Glomerular endothelial cell (primary cell): ENCODE data around the gene ARID4B. TPM values are rescaled to one million over a fixed set of nuclear protein-coding genes. Genes with fewer than 3 reads are reported as not detected.
"Not testable (repeated sequence)": the region's sequence is repeated elsewhere in the genome, so short reads cannot be mapped to it uniquely, and the experiment has no call there.

Source experiments
- DNase-seq: peaks from one replicate; pipeline ENCODE4 v3.0.0-alpha.2; 2011; ENCODE audit warnings: low read depth, low spot score; ENCODE audit errors: extremely low read depth
- total RNA-seq: library from RNA; depleted of rRNA; stranded (reverse); fragments of >200 nt; gene quantifications from 2 replicates; pipeline ENCODE4 v1.2.3, GENCODE V29; 2015

Gene ARID4B
- total RNA-seq: 21.7 and 34.4 TPM in 2 replicates

GRCh38 chr1:235327559-235328270, at the start of gene ARID4B:
Gene ARID4B (minus strand): TSS chr1:235328179. CDS start chr1:235326919, 1,260 bp downstream.
- DNase-seq: no peak

- no peak for DNase-seq
Observed at GRCh38 chr1:235375919-235376605, 48.1 kb upstream of the ARID4B start.

- DNase-seq: no peak
Observed at GRCh38 chr1:235369802-235370201, 41.8 kb upstream of the ARID4B start.

GRCh38 chr1:235368428-235368827, 40.4 kb upstream of the ARID4B start:
- no peak for DNase-seq

GRCh38 chr1:235367000-235367908, 39.3 kb upstream of the ARID4B start, which contains the start of gene TBCE:
Gene TBCE (plus strand): TSS chr1:235367427. CDS start chr1:235380050, 12,623 bp downstream.
- DNase-seq: peak; percentile 66

- no peak for DNase-seq
Observed at GRCh38 chr1:235366286-235366685, 38.3 kb upstream of the ARID4B start.

- DNase-seq: not testable (repeated sequence)
Observed at GRCh38 chr1:235364189-235364588, 36.2 kb upstream of the ARID4B start.

GRCh38 chr1:235358899-235359298, 30.9 kb upstream of the ARID4B start:
- DNase-seq: no peak

GRCh38 chr1:235357485-235358373, 29.8 kb upstream of the ARID4B start:
- DNase-seq: no peak

GRCh38 chr1:235351898-235352297, 23.9 kb upstream of the ARID4B start:
- no peak for DNase-seq

- no peak for DNase-seq
Observed at GRCh38 chr1:235351441-235351840, 23.5 kb upstream of the ARID4B start.

GRCh38 chr1:235343726-235344125, 15.7 kb upstream of the ARID4B start:
- DNase-seq: no peak

GRCh38 chr1:235342471-235342870, 14.5 kb upstream of the ARID4B start:
- no peak for DNase-seq

- DNase-seq: no peak
Observed at GRCh38 chr1:235342039-235342438, 14.1 kb upstream of the ARID4B start.

GRCh38 chr1:235341334-235341733, 13.4 kb upstream of the ARID4B start:
- no peak for DNase-seq

- DNase-seq: no peak
Observed at GRCh38 chr1:235339746-235340145, 11.8 kb upstream of the ARID4B start.

GRCh38 chr1:235336903-235337302, 8.9 kb upstream of the ARID4B start:
- no peak for DNase-seq

GRCh38 chr1:235331401-235331800, 3.4 kb upstream of the ARID4B start:
- DNase-seq: no peak

- no peak for DNase-seq
Observed at GRCh38 chr1:235330918-235331285, 2.9 kb upstream of the ARID4B start.
